GM20000 (cell line): Measurements from ENCODE around the gene HSPG2.

Experiments
- DNase-seq: peaks from one replicate; pipeline ENCODE4 v3.0.0; 2012; ENCODE audit warnings: low spot score
- TF ChIP-seq, protein P1 (sequence below): IDR thresholded peaks from 2 replicates; pipeline ENCODE4 v1.5.1; 2012; ENCODE audit warnings: mild to moderate bottlenecking, control low read depth; ENCODE audit errors: extremely low read depth, missing control alignments

The HSPG2 gene

GRCh38 chr1:21813542-21813941 lies 123.6 kb downstream of the HSPG2 start:
- peak; percentile 13 for DNase-seq
- TF ChIP-seq, protein P1, sequence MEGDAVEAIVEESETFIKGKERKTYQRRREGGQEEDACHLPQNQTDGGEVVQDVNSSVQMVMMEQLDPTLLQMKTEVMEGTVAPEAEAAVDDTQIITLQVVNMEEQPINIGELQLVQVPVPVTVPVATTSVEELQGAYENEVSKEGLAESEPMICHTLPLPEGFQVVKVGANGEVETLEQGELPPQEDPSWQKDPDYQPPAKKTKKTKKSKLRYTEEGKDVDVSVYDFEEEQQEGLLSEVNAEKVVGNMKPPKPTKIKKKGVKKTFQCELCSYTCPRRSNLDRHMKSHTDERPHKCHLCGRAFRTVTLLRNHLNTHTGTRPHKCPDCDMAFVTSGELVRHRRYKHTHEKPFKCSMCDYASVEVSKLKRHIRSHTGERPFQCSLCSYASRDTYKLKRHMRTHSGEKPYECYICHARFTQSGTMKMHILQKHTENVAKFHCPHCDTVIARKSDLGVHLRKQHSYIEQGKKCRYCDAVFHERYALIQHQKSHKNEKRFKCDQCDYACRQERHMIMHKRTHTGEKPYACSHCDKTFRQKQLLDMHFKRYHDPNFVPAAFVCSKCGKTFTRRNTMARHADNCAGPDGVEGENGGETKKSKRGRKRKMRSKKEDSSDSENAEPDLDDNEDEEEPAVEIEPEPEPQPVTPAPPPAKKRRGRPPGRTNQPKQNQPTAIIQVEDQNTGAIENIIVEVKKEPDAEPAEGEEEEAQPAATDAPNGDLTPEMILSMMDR: no peak

DNA sequence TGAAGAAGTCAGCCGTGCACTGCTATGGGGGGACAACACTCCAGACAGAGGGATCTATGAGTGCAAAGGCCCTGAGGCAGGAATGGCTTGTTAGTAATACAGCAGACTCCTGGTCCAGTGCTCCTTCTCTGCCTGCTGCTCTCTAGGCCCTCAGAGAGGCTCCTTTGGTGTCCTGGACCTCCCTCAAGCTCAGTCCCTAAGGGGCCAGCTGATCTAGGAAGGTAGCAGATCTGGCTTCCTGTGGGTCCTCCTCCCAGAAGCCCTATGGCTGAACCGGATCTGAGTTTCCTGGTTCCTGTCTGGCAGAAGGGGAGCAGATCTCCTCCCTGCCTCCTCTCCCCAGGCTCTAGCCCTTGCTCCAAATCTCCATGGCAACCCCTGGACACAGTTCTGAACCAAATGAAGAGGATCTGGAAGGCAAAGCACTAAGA lies 125.2 kb downstream of the HSPG2 start, which contains the start of gene LDLRAD2:
Gene LDLRAD2, plus strand, starts transcription at position 391 of the 431 bp plus-strand sequence. CDS start 187 bp downstream, outside the sequence.
- peak; percentile 21 for DNase-seq
- TF ChIP-seq, protein P1: no peak

- DNase-seq: no peak
- TF ChIP-seq, protein P1: no peak
Observed at GRCh38 chr1:21804536-21804935, 132.6 kb downstream of the HSPG2 start.

GRCh38 chr1:21801100-21801499 lies 136.0 kb downstream of the HSPG2 start:
- TF ChIP-seq, protein P1: no peak
- DNase-seq: no peak

DNA sequence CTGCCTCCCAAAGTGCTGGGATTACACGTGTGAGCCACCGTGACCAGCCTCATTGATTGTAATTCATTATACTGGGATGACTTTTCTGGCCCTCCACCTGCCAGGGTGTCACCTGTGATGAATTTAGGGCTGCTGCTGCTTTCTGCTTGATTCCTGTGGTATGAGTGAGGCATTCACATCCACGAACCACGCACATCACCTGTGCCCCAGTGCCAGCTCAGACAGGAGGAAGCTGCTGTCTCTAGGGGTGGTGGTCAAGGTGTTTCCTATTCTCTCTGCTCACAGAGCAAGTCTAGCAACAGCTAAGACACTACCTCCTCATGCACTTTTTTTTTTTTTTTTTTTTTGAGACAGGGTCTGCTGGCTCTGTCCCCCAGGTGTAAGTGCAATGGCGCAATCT lies 137.4 kb downstream of the HSPG2 start:
- TF ChIP-seq, protein P1: no peak
- no peak for DNase-seq

- DNase-seq: no peak
- TF ChIP-seq, protein P1: no peak
Observed at GRCh38 chr1:21795075-21795474, 142.0 kb downstream of the HSPG2 start.

DNA sequence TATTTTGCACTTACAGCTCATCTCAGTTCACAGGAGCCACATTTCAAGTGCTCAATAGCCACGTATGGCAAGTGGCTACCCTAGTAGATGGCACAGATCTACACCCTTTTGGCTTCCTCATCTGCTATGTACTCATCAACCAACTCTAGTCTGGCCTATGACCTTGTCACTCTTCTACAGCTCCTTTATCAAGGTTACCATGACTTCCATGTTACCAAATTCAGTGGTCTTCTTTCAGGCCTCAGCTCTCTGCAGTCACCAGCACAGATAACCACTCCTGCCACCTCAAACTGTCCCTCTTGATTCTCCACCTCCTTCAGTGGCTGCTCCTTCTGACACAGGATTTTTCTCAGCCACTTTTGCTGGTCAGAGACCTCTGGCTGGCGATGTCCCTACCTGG lies 142.5 kb downstream of the HSPG2 start:
- no peak for DNase-seq
- TF ChIP-seq, protein P1: no peak
